NCI-H524 (cell line): ENCODE data around the gene MRPS15.

Source experiments
- DNase-seq, 2 experiments: peaks; one replicate each; lab custom pipeline; 2025; lab: John Stamatoyannopoulos, UW

Gene MRPS15

DNA sequence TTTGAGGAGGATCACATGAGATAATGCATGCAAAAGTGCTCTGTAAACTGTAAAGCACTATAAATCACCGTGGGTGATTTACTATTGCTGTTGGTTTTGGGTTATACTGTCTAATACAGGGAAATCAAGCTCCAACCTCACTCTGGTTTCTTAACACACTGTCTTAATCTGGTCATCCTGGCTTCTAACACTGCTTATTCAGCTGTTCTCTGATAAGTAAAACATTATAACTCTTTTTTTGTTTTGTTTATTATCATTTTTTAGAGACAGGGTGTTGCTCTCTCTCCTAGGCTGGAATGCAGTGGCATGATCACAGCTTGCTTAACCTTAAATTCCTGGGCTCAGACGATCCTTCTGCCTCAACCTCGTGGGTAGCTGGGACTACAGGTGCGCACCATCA, 44.6 kb downstream of the MRPS15 start:
- DNase-seq: no peak

DNA sequence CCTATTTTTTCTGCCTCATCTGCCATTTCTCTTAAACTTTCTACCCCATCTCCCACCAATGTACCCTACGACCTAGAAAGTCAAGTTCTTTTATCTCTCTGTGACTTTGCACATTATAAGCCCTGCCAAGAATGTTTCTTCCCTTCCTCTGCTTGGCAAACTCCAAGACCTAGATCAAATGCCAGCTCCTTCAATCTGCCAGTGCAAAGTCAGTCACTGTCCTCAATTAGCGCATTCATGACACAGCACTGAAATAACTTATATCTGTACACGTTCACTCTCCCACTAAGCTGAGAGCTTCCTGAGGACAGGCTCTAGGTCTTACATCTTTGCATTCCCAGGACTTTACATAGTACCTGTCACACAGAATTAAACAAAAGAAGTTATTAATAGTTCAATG, 45.0 kb downstream of the MRPS15 start:
- DNase-seq: no peak

DNA sequence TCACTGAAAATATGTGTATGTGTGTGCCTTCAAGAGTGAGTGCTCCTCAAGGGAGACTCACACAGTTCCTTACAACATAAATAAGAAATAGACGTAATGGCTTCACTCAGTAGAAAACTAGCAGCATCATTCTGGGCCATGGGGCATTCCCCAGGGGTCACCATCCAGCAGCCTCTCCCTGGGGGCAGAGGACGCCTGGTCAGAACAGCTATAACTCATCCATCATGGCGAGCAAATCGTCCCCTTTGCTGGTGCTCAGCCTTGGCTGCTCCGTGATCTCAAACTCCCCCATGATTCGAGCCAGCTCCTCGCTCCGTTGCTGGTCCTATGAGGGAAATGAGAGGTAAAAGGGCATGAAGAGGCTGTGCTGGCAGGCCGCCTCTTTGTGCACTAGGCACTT, 46.3 kb downstream of the MRPS15 start:
- no peak for DNase-seq

DNA sequence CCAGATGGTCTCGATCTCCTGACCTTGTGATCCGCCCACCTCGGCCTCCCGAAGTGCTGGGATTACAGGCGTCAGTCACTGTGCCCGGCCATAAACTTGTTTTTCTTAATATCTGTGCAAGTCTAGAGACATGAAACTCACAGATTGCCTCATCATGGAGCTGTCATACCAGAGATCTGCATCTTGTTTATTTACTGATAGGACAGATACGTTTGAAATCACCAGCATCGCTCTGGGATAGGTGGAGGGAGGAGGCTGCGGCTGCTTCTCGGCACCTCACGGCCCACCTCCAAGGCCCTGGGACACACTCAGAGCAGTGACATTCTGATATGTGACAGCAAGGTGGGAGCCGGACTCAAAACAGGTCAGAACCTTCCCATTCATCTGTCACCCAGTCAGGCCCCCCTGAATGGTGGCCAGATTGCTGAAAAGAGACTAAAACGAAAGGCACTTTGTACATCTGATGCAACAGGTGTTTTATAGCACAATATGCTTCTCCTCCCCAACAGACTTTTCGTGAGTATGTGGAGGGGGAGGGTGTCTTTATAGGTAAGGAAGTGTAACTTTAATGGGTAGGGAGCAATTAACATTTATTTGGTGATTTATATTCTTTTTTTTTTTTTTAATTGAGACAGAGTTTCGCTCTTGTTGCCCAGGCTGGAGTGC, 48.4 kb downstream of the MRPS15 start:
- DNase-seq: no peak

DNA sequence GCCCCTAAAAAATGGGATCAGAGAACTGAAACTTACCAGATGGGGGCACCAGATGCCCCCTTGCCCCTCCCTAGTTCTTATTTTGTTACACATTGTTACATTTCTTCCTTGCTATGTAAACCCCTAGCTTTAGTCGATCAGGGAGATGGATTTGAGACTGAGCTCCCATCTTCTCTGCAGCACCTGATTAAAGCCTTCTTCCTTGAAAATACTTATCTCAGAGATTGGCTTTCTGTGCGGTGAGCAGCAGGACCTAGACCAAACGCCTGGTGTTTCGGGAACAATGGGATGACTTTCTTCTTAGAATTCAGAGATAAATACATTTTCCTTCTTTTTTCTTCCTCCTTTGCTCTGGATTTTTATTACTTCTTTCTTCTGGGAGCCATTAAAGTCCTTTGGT, 49.8 kb downstream of the MRPS15 start:
- no peak for DNase-seq

DNA sequence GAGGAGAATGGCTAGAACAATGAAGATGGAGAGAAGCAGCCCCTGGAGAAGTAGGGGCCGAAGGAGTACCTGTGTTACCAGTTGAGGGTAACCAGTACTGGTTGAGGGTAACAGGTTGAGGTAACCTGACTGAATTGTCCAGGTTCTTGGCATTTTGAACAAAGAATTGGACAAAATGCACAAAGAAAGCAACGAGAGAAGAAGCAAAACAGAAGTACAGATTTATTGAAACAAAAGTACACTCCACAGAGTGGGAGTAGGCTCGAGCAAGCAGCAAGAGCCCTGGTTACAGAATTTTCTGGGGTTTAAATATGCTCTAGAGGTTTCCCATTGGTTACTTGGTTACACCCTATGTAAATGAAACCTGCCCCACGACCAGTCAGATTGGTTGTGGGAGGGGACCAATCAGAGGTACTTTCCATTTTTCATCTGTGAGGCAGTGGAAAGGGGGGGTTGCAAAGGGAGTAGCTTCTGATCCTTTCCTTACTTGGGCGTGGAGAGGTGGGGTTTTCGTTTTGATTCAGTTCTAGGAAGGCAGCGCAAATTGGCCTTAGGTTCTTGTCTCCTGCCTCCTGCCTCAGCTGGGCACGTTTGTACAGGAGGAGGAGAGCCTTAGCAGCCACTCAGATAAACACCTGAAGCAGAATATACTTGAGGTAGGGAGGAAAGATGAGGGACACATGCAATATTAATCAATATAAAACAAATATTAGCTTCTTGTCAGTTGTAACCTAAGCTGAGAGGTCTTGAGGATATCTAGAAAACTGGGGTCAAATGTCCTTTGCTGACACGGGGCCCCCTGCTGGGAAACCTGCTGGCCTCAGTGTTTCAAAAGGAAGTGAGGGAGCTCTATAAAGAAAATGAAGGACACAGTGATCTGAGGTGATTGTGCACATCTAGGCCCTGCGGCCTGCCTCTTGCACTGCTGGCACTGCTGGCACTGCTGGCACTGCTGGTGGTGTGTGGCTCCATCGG, 52.2 kb downstream of the MRPS15 start:
- DNase-seq: peak in 1 of 2 experiments; percentile 15

DNA sequence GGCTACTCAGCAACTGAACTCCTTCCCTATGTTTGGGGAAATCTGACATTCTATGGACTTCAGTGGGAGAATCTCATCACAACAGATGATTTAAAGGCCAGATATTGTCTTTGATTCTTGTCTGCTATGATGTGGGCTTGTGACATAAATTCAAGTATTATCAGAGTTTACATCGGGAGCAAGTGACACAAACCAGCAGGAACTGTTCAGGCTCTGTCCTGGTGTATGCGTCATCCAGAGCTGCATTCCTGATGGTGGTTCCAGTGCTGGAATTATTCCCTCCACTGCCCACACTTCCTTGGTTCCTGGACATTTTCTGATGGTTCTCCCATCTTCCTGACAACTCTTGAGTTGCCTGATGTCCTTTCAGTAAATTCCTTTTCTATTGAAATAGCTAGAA, 55.7 kb downstream of the MRPS15 start:
- DNase-seq: no peak

DNA sequence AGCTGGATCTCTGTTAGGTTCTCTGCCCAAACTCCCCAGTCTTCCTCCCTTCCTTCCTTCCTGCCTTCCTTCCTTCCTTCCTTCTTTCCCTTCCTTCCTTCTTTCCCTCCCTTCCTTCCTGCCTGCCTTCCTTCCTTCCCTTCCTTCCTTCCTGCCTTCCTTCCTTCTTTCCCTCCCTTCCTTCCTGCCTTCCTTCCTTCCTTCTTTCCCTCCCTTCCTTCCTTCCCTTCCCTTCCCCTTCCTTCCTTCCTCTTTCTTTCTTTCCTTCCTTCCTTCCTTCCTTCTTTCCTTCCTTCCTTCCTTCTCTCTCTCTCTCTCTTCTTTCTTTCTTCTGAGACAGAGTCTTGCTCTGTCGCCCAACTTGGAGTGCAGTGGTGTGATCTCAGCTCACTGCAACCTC, 57.7 kb downstream of the MRPS15 start:
- no peak for DNase-seq
